ENCODE measurements around the gene COL4A4. TPM values are rescaled to one million over a fixed set of nuclear protein-coding genes. Genes with fewer than 3 reads are reported as not detected.

COL4A4 gene
- total and polyA plus RNA-seq, 2 donors (not counting 1 experiment from before 2014, with no cell fraction given): 0.17 to 0.76 TPM

GRCh38 chr2:227013330-227013729 is 150.7 kb downstream of the COL4A4 start:
- no peaks in the 10 kb centered on the region for H3K9me3 ChIP-seq (ENCODE audit: control insufficient read depth, insufficient read depth, low read depth, low read length)
- no peaks in the 10 kb centered on the region for H3K27me3 ChIP-seq (ENCODE audit: control insufficient read depth, insufficient read depth, low read length)
- no peak overlapping the region for H3K4me3 ChIP-seq (replicated peaks in 1 of 4; ENCODE audit: control extremely low read depth in 1 of 4, insufficient read depth in 1 of 4, low read depth in 3 of 4, low read length in 4 of 4)
- no peaks in the 10 kb centered on the region for H3K4me1 ChIP-seq (ENCODE audit: control insufficient read depth, extremely low read depth, insufficient read depth, low read length)
- no peak overlapping the region for H2AFZ ChIP-seq (ENCODE audit: low read length)
- no peaks in the 10 kb centered on the region for H3K36me3 ChIP-seq (ENCODE audit: control insufficient read depth, insufficient read depth, low read length)
- TF ChIP-seq CTCF (conservative IDR thresholded peaks at IDR 0.05 in 1 of 2, IDR thresholded peaks at IDR 0.05 in 1 of 2; ENCODE audit: low read depth in 1 of 2, low read length in 2 of 2): no peak
- TF ChIP-seq EZH2 (IDR thresholded peaks at IDR 0.05; ENCODE audit: low read length, missing control alignments): no peak
- no peak overlapping the region for H3K4me2 ChIP-seq (ENCODE audit: extremely low read depth, insufficient read depth, low read length)
- H4K20me1 ChIP-seq (ENCODE audit: control insufficient read depth, extremely low read depth, insufficient read depth, low read length): no peaks in the 10 kb centered on the region
- H3K27ac ChIP-seq (ENCODE audit: insufficient read depth, low read length): no peak overlapping the region
- H3K9ac ChIP-seq (ENCODE audit: insufficient read depth, low read length): no peak overlapping the region
- DNase-seq (ENCODE audit: low read depth in 2 of 2): no peak
- H3K79me2 ChIP-seq (ENCODE audit: control insufficient read depth, insufficient read depth, low read length): no peaks in the 10 kb centered on the region

- Histone ChIP-seq H3K9me3 (ENCODE audit: control insufficient read depth, insufficient read depth, low read depth, low read length) (no peaks in the 10 kb centered on the region), H2AFZ (ENCODE audit: low read length) (no peak overlapping the region), H3K27me3 (ENCODE audit: control insufficient read depth, insufficient read depth, low read length) (no peaks in the 10 kb centered on the region), H3K4me1 (ENCODE audit: control insufficient read depth, extremely low read depth, insufficient read depth, low read length) (no peaks in the 10 kb centered on the region), H3K9ac (ENCODE audit: insufficient read depth, low read length) (no peak overlapping the region), H3K4me2 (ENCODE audit: extremely low read depth, insufficient read depth, low read length) (no peak overlapping the region), H3K27ac (ENCODE audit: insufficient read depth, low read length) (no peak overlapping the region), H3K36me3 (ENCODE audit: control insufficient read depth, insufficient read depth, low read length) (no peaks in the 10 kb centered on the region), H4K20me1 (ENCODE audit: control insufficient read depth, extremely low read depth, insufficient read depth, low read length) (no peaks in the 10 kb centered on the region), H3K79me2 (ENCODE audit: control insufficient read depth, insufficient read depth, low read length) (no peaks in the 10 kb centered on the region), H3K4me3 (replicated peaks in 1 of 4; ENCODE audit: control extremely low read depth in 1 of 4, insufficient read depth in 1 of 4, low read depth in 3 of 4, low read length in 4 of 4) (no peak overlapping the region)
- TF ChIP-seq EZH2 (IDR thresholded peaks at IDR 0.05; ENCODE audit: low read length, missing control alignments): no peak
- TF ChIP-seq CTCF (conservative IDR thresholded peaks at IDR 0.05 in 1 of 2, IDR thresholded peaks at IDR 0.05 in 1 of 2; ENCODE audit: low read depth in 1 of 2, low read length in 2 of 2): no peak
- DNase-seq (ENCODE audit: low read depth in 2 of 2): peak; percentile 39 to 73
These were observed 153.6 kb downstream of the COL4A4 start for GRCh38 chr2:227010433-227010832.

- H3K4me3 ChIP-seq (replicated peaks in 1 of 4; ENCODE audit: control extremely low read depth in 1 of 4, insufficient read depth in 1 of 4, low read depth in 3 of 4, low read length in 4 of 4): no peak overlapping the region
These were observed 156.1 kb downstream of the COL4A4 start for GRCh38 chr2:227007940-227008339.

More at GRCh38 chr2:227007940-227008339, 156.1 kb downstream of the COL4A4 start:
- H3K27me3 ChIP-seq (ENCODE audit: control insufficient read depth, insufficient read depth, low read length): no peaks in the 10 kb centered on the region
- H3K9ac ChIP-seq (ENCODE audit: insufficient read depth, low read length): no peak overlapping the region
- H3K4me2 ChIP-seq (ENCODE audit: extremely low read depth, insufficient read depth, low read length): no peak overlapping the region
- DNase-seq (ENCODE audit: low read depth in 2 of 2): no peak
- no peak overlapping the region for H2AFZ ChIP-seq (ENCODE audit: low read length)
- no peaks in the 10 kb centered on the region for H3K4me1 ChIP-seq (ENCODE audit: control insufficient read depth, extremely low read depth, insufficient read depth, low read length)
- H4K20me1 ChIP-seq (ENCODE audit: control insufficient read depth, extremely low read depth, insufficient read depth, low read length): no peaks in the 10 kb centered on the region
- H3K36me3 ChIP-seq (ENCODE audit: control insufficient read depth, insufficient read depth, low read length): no peaks in the 10 kb centered on the region
- TF ChIP-seq CTCF (conservative IDR thresholded peaks at IDR 0.05 in 1 of 2, IDR thresholded peaks at IDR 0.05 in 1 of 2; ENCODE audit: low read depth in 1 of 2, low read length in 2 of 2) (no peak), EZH2 (IDR thresholded peaks at IDR 0.05; ENCODE audit: low read length, missing control alignments) (no peak)
- no peak overlapping the region for H3K27ac ChIP-seq (ENCODE audit: insufficient read depth, low read length)
- H3K79me2 ChIP-seq (ENCODE audit: control insufficient read depth, insufficient read depth, low read length): no peaks in the 10 kb centered on the region
- H3K9me3 ChIP-seq (ENCODE audit: control insufficient read depth, insufficient read depth, low read depth, low read length): no peaks in the 10 kb centered on the region
